GM18867 (cell line): ENCODE results near the gene TEX264.
A peak's percentile ranks its signal among the peaks of the same experiment; 100 is the strongest.

Source experiments
- ATAC-seq: cut with Tn5 transposase; IDR thresholded peaks from one replicate; pipeline ENCODE4 v1.9.1; 2021; ENCODE audit warnings: mild to moderate bottlenecking, moderate library complexity; ENCODE audit not compliant: unreplicated experiment

Gene TEX264

DNA sequence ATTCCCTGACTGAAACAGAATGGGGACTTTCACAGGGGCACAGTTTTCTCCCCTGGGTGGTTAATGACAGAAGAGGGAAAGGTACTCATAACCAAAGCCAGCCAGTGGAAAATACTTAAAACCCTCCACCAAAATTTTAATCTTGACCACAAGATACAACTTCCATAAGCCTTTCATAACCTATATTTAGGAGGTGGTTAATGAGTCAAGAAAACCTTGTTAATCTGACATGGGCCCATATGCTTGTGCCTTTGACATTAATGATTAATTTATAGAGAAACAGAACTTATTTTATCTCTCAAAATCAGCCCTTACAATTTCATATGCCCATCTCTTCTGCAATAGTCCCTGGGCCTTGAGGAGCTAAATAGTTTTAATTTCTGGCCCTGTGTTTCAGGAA is 76.8 kb downstream of the TEX264 start:
- ATAC-seq, result no peak

DNA sequence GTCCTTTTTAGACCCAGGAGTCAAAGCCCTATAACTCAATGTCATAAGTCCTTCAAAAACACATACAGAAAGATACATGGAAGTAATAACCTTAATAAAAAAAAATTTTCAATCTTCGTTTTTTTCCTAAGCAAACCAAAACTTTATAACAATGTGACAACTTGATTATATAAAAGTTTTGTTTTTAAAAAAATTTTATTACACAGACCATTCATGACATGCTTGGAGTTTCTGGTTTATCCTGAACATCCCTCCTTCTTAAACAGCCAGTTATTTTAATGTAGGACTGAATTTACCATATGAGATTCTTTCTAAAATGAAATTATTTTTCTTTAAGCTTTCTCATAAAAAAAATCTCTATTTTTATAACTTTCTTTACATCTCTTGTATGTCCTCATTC is 77.3 kb downstream of the TEX264 start:
- ATAC-seq, result no peak

DNA sequence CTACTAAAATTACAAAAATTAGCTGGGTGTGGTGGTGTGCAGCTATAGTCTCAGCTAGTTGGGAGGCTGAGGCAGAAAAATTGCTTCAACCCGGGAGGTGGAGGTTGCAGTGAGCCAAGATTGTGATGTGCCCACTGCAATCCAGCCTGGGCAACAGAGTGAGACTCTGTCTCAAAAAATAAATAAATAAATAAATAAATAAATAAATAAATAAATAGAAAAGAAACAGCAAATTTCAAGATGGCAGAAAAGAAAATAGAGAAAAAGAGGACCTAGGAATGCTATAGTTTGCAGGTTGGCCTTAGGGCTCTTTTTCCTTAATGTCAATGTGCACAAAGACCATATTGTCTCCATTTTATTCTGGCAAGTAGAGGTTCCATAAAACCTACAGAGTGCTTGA is 79.8 kb downstream of the TEX264 start:
- no peak for ATAC-seq

DNA sequence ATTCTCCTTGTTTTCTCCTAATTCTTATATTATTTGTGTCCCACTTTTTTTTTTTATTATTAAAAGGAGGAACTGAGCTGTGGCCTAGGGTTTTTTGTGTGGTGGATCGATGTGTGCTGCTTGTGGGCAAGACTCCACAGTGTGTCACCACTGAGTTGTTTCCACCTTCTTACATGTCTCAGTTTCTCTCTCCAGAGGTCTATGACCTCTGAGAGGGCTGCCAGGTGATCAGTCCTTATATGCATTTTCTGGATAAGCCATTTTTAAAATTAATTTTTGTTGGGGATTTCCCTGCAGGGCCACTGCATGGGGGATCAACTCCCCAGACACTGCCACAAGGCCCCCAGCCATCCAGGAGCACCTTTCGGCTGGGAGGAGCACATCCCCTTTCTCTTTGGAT is 80.2 kb downstream of the TEX264 start:
- ATAC-seq, result peak; percentile 57
